ENCODE data around the gene COX14.

GRCh38 chr12:50120953-50121352 lies 8.9 kb downstream of the COX14 start:
- TF ChIP-seq YY1 (IDR thresholded peaks at IDR 0.05), result no peak
- TF ChIP-seq CTCF (IDR thresholded peaks at IDR 0.05; ENCODE audit: low read depth, low read length, missing input control), result no peak
- TF ChIP-seq RAD21 (IDR thresholded peaks at IDR 0.05), result no peak
- TF ChIP-seq HNF4A (conservative IDR thresholded peaks at IDR 0.05), result no peak
- TF ChIP-seq MAX (IDR thresholded peaks at IDR 0.05), result no peak
- TF ChIP-seq, protein P1, sequence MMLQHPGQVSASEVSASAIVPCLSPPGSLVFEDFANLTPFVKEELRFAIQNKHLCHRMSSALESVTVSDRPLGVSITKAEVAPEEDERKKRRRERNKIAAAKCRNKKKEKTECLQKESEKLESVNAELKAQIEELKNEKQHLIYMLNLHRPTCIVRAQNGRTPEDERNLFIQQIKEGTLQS (IDR thresholded peaks at IDR 0.05), result no peak
- no peak for TF ChIP-seq GABPA (IDR thresholded peaks at IDR 0.05 in 1 of 2, conservative IDR thresholded peaks at IDR 0.05 in 1 of 2)
- TF ChIP-seq REST (IDR thresholded peaks at IDR 0.05), result no peak
- TF ChIP-seq EGR1 (IDR thresholded peaks at IDR 0.05; ENCODE audit: low read depth in 2 of 2), result no peak
- no peak for TF ChIP-seq TAF1 (conservative IDR thresholded peaks at IDR 0.05)
- TF ChIP-seq JUND (IDR thresholded peaks at IDR 0.05), result no peak
- TF ChIP-seq RXRA (IDR thresholded peaks at IDR 0.05), result no peak

All from liver (tissue), 3 donors.